GM12878 (cell line): ENCODE data around the gene MEN1. TPM values are rescaled to one million over a fixed set of nuclear protein-coding genes. Genes with fewer than 3 reads are reported as not detected.

Source experiments
- ATAC-seq: fragments of 200-7000 bp; cut with Tn5 transposase; 3 replicates; pipeline ENCODE4 v1.9.1; 2020; ENCODE audit warnings: mild to moderate bottlenecking, moderate library complexity
- BruUV-seq: library from RNA; stranded (reverse); fragments of 400-500 nt; replicated peaks from 2 replicates; lab custom pipeline; 2021; lab: Mats Ljungman, UMichigan
- CTCF ChIA-PET: fragments of 300-600 bp; sonication (Branson Sonifier 250); formaldehyde crosslinking; extraction: SDS; loops from one replicate; lab custom pipeline; 2021; ENCODE audit warnings: inconsistent platforms; lab: Yijun Ruan, JAX
- POLR2A ChIA-PET: fragments of 350-600 bp; formaldehyde crosslinking; extraction: SDS; loops from one replicate; lab custom pipeline; 2021; ENCODE audit warnings: inconsistent platforms; lab: Charles Lee
- RAD21 ChIA-PET: fragments of 300-600 bp; sonication (Branson Sonifier 250); formaldehyde crosslinking; loops from one replicate; lab custom pipeline; 2023; ENCODE audit warnings: antibody characterized with exemption; ENCODE audit not compliant: unreplicated experiment; lab: Charles Lee
- SMC1A ChIA-PET: fragments of 300-600 bp; sonication (Branson Sonifier 250); formaldehyde crosslinking; loops from one replicate; lab custom pipeline; 2023; ENCODE audit not compliant: unreplicated experiment, uncharacterized antibody; lab: Charles Lee
- DNase-seq: peaks from one replicate; pipeline ENCODE4 v3.0.0-alpha.2; 2011; ENCODE audit warnings: low read depth, low spot score
- FAIRE-seq: peaks from 3 replicates; lab custom pipeline; 2011; peaks lifted over from hg19 to GRCh38; lab: Jason Lieb, UNC
- H2AFZ ChIP-seq: 2 replicates; pipeline ENCODE4 v1.6.0; 2011; ENCODE audit warnings: low read depth, low read length, control low read depth; ENCODE audit not compliant: control insufficient read depth
- H3K27ac ChIP-seq: 2 replicates; pipeline ENCODE4 v1.5.1; 2011; ENCODE audit warnings: control low read depth; ENCODE audit not compliant: control insufficient read depth, insufficient read depth
- H3K27me3 ChIP-seq, 2 experiments: replicated peaks in 1 of 2; 2 replicates each; pipeline versions ENCODE4 v1.6.0 to v1.6.1; 2011; ENCODE audit warnings: low read length in 1 of 2; ENCODE audit not compliant: control insufficient read depth in 2 of 2, insufficient read depth in 2 of 2
- H3K36me3 ChIP-seq, 2 experiments: 2 replicates each; pipeline ENCODE4 v1.5.1; 2011; ENCODE audit warnings: low read length in 1 of 2; ENCODE audit not compliant: control insufficient read depth in 2 of 2, insufficient read depth in 2 of 2
- H3K4me1 ChIP-seq: 2 replicates; pipeline ENCODE4 v1.6.1; 2011; ENCODE audit warnings: mild to moderate bottlenecking, low read length, moderate library complexity, mixed read lengths; ENCODE audit not compliant: control insufficient read depth, insufficient read depth
- H3K4me2 ChIP-seq: 2 replicates; pipeline ENCODE4 v1.6.0; 2011; ENCODE audit warnings: control low read depth; ENCODE audit not compliant: control insufficient read depth, insufficient read depth
- H3K4me3 ChIP-seq: fragments of 200-600 bp; sonication (generic); 2 replicates; pipeline ENCODE4 v1.5.1; 2016
- H3K79me2 ChIP-seq: 2 replicates; pipeline ENCODE4 v1.6.0; 2011; ENCODE audit warnings: low read length; ENCODE audit not compliant: control insufficient read depth, insufficient read depth
- H3K9ac ChIP-seq: 2 replicates; pipeline ENCODE4 v1.8.0; 2011; ENCODE audit warnings: low read length, control low read depth, mixed read lengths; ENCODE audit not compliant: control insufficient read depth, insufficient read depth
- H3K9me3 ChIP-seq: replicated peaks from 3 replicates; pipeline ENCODE4 v1.5.1; 2011; ENCODE audit warnings: mild to moderate bottlenecking, low read length; ENCODE audit not compliant: control insufficient read depth, insufficient read depth
- H4K20me1 ChIP-seq: 2 replicates; pipeline ENCODE4 v1.6.0; 2011; ENCODE audit not compliant: control insufficient read depth, insufficient read depth
- ATF7 ChIP-seq: fragments of 450-650 bp; IDR thresholded peaks from 2 replicates; pipeline ENCODE4 v1.6.1; 2016; ENCODE audit warnings: low read depth, mild to moderate bottlenecking
- BHLHE40 ChIP-seq, 2 experiments: fragments of 450-650 bp in 1 of 2; IDR thresholded peaks; 2 replicates each; pipeline ENCODE4 v1.6.1; 2011 to 2017; ENCODE audit warnings: low read depth in 2 of 2, borderline replicate concordance in 1 of 2, improper control_type of control experiment in 1 of 2, low read length in 1 of 2, mild to moderate bottlenecking in 1 of 2
- CBX5 ChIP-seq: sonication (generic); IDR thresholded peaks from 2 replicates; pipeline ENCODE4 v1.6.1; 2016; ENCODE audit warnings: low read depth, moderate library complexity, mild to moderate bottlenecking, inconsistent platforms
- FOS ChIP-seq: IDR thresholded peaks from 3 replicates; pipeline ENCODE4 v1.6.1; 2011; ENCODE audit warnings: borderline replicate concordance; ENCODE audit not compliant: insufficient read length; ENCODE audit errors: extremely low read depth
- HDAC6 ChIP-seq: fragments of 200-600 bp; sonication (generic); IDR thresholded peaks from one replicate; pipeline ENCODE4 v1.8.0; 2017; ENCODE audit warnings: antibody characterized with exemption; ENCODE audit not compliant: unreplicated experiment
- LARP7 ChIP-seq: fragments of 450-650 bp; IDR thresholded peaks from 2 replicates; pipeline ENCODE4 v1.6.1; 2017; ENCODE audit warnings: mild to moderate bottlenecking
- MYB ChIP-seq: fragments of 150-350 bp; IDR thresholded peaks from 2 replicates; pipeline ENCODE4 v1.6.1; 2014; ENCODE audit warnings: mild to moderate bottlenecking, low read depth, low read length, borderline replicate concordance
- NFYB ChIP-seq: IDR thresholded peaks from 2 replicates; pipeline ENCODE4 v1.6.1; 2011; ENCODE audit warnings: low read depth, mild to moderate bottlenecking, low read length, improper control_type of control experiment, moderate library complexity; ENCODE audit not compliant: insufficient read depth
- NRF1 ChIP-seq: conservative IDR thresholded peaks from 2 replicates; pipeline ENCODE4 v1.6.1; 2011; ENCODE audit warnings: mild to moderate bottlenecking, low read depth, low read length, improper control_type of control experiment
- POLR2AphosphoS5 ChIP-seq: IDR thresholded peaks from 2 replicates; pipeline ENCODE4 v1.6.1; 2011; ENCODE audit warnings: mild to moderate bottlenecking, low read length, inconsistent platforms
- RB1 ChIP-seq: fragments of 450-650 bp; formaldehyde crosslinking; IDR thresholded peaks from 2 replicates; pipeline ENCODE4 v1.6.1; 2017; ENCODE audit warnings: mild to moderate bottlenecking, borderline replicate concordance
- SMARCA5 ChIP-seq: fragments of 450-650 bp; IDR thresholded peaks from 2 replicates; pipeline ENCODE4 v1.6.1; 2017; ENCODE audit warnings: mild to moderate bottlenecking
- SRF ChIP-seq, 2 experiments: IDR thresholded peaks; 2 replicates each; pipeline ENCODE4 v1.6.1; 2011; ENCODE audit warnings: low read depth in 2 of 2, low read length in 2 of 2, mild to moderate bottlenecking in 1 of 2, moderate library complexity in 1 of 2
- STAT3 ChIP-seq: IDR thresholded peaks from 2 replicates; pipeline ENCODE4 v1.6.1; 2011; ENCODE audit warnings: low read depth, low read length, improper control_type of control experiment
- ZNF207 ChIP-seq: fragments of 450-650 bp; IDR thresholded peaks from 2 replicates; pipeline ENCODE4 v1.6.1; 2014; ENCODE audit warnings: antibody characterized with exemption, mild to moderate bottlenecking, borderline replicate concordance
- ZNF217 ChIP-seq: fragments of 450-650 bp; IDR thresholded peaks from 2 replicates; pipeline ENCODE4 v1.6.1; 2017; ENCODE audit warnings: antibody characterized with exemption, mild to moderate bottlenecking
- WGBS: methylation state at CpG from one replicate; pipeline ENCODE4 v1.1.6; 2016; ENCODE audit warnings: low lambda C conversion rate; ENCODE audit not compliant: insufficient replicate concordance, insufficient coverage; ENCODE audit errors: missing lambda C conversion rate; 5-methylcytosine and 5-hydroxymethylcytosine counted together
- in situ Hi-C: fragments of 300-500 bp; cut with MboI; formaldehyde crosslinking; loops from 9 replicates; pipeline ENCODE4 v1.14.3; 2018; ENCODE audit warnings: mixed read lengths
- intact Hi-C: fragments of 100-400 bp; cut with micrococcal nuclease; formaldehyde crosslinking; loops from one replicate; pipeline ENCODE4 v1.14.2; 2022; ENCODE audit not compliant: unreplicated experiment
- polyA plus RNA-seq, 11 experiments: library from polyadenylated mRNA; depleted of rRNA in 4 of 11; unstranded in 6 of 11; stranded (reverse) in 5 of 11; fragments of >200 nt; fragmentation: Nextera tagmentation in 4 of 11; fragmentation: Illumina TruSeq in 1 of 11; extraction: Ambion mirVana in 4 of 11; extraction: Trizol in 1 of 11; gene quantifications; 1 replicate in 1 of 11; 2 replicates in 10 of 11; pipeline versions ENCODE4 v1.2.1 to v1.2.3, GENCODE V29; 2011 to 2016; ENCODE audit warnings: inconsistent platforms in 2 of 11, missing spikeins in 2 of 11, low read depth in 1 of 11
- total RNA-seq, 4 experiments: library from RNA; depleted of rRNA in 3 of 4; stranded (reverse); fragments of >200 nt in 3 of 4; fragmentation: Illumina TruSeq in 1 of 4; extraction: Trizol in 1 of 4; gene quantifications; 2 replicates each; pipeline versions ENCODE4 v1.2.1 to v1.2.3, GENCODE V29; 2013 to 2021

MEN1 gene
- total and polyA plus RNA-seq, 10 of the 15 experiments (the other 5 are each of a cell fraction or from before 2014, with no cell fraction given), result 2.5 to 39.7 (median 20.7) TPM

GRCh38 chr11:64826578-64827450, 16.5 kb upstream of the MEN1 start:
- H3K79me2 ChIP-seq, result no peaks in the 10 kb centered on the region
- ChIA-PET POLR2A (no interaction called here), CTCF (no interaction called here), SMC1A (no interaction called here), RAD21 (no interaction called here)
- H2AFZ ChIP-seq, result no peak overlapping the region
- no peak overlapping the region for H3K9ac ChIP-seq
- in situ Hi-C loops (no loop called here), intact Hi-C loops (no loop called here)
- no peak overlapping the region for H3K4me2 ChIP-seq
- ATAC-seq, result no peak
- no peak overlapping the region for H3K27ac ChIP-seq
- no peak overlapping the region for H3K4me3 ChIP-seq
- no TSS peak for BruUV-seq
- no peaks in the 10 kb centered on the region for H3K27me3 ChIP-seq
- DNase-seq, result no peak
- H3K4me1 ChIP-seq, result no peaks in the 10 kb centered on the region
- no peaks in the 10 kb centered on the region for H4K20me1 ChIP-seq
- no peaks in the 10 kb centered on the region for H3K36me3 ChIP-seq
- 0 out of 2 replicates have a peak, but pooled peaks have one; percentile 42 for TF ChIP-seq NFYB
- no peak for TF ChIP-seq SMARCA5
- H3K9me3 ChIP-seq, result no peaks in the 10 kb centered on the region
- 80% methylated on average over 52 of the region's 52 CpGs for WGBS
- no peak for FAIRE-seq

GRCh38 chr11:64826062-64826461, 15.7 kb upstream of the MEN1 start:
- no peak overlapping the region for H3K4me2 ChIP-seq
- no peak for ATAC-seq
- H3K27ac ChIP-seq, result no peak overlapping the region
- DNase-seq, result no peak
- no peaks in the 10 kb centered on the region for H3K4me1 ChIP-seq
- intact Hi-C loops, result no loop called here
- TF ChIP-seq LARP7 (no peak), FOS (no peak), STAT3 (no peak), RB1 (no peak), ZNF207 (no peak), ZNF217 (no peak), NRF1 (no peak), BHLHE40 (IDR thresholded peaks at IDR 0.05; ENCODE audit: borderline replicate concordance in 1 of 2, low read depth in 2 of 2, low read length in 1 of 2) (no peak), MYB (no peak), ATF7 (no peak), CBX5 (no peak), SRF (IDR thresholded peaks at IDR 0.05; ENCODE audit: low read depth in 2 of 2, low read length in 2 of 2) (no peak), POLR2AphosphoS5 (no peak), HDAC6 (no peak)
- no peaks in the 10 kb centered on the region for H3K36me3 ChIP-seq
- BruUV-seq, result no TSS peak
- no peak for FAIRE-seq
- no peak overlapping the region for H3K4me3 ChIP-seq
- POLR2A ChIA-PET, result no interaction called here
- in situ Hi-C loops, result no loop called here
- no peaks in the 10 kb centered on the region for H4K20me1 ChIP-seq
- WGBS, result 63% methylated on average over 7 of the region's 7 CpGs
- SMC1A ChIA-PET, result no interaction called here
- H2AFZ ChIP-seq, result no peak overlapping the region
- H3K9ac ChIP-seq, result no peak overlapping the region
- H3K27me3 ChIP-seq, result no peaks in the 10 kb centered on the region
- CTCF ChIA-PET, result no interaction called here
- RAD21 ChIA-PET, result no interaction called here
- no peaks in the 10 kb centered on the region for H3K9me3 ChIP-seq
- H3K79me2 ChIP-seq, result no peaks in the 10 kb centered on the region
